Cardiac fibroblast (primary cell): ENCODE measurements around the gene DNAJC12.

ENCODE experiments used
- DNase-seq, 2 donors: peaks; one replicate each; pipeline versions ENCODE4 v3.0.0 to v3.0.0-alpha.2; 2010; ENCODE audit warnings: low read depth in 2 of 2
- H3K4me3 ChIP-seq, 2 donors: replicated peaks in 1 of 2; 1 replicate in 1 of 2; 2 replicates in 1 of 2; pipeline ENCODE4 v1.5.1; 2011; ENCODE audit warnings: low read depth in 2 of 2, low read length in 2 of 2, mild to moderate bottlenecking in 2 of 2, moderate library complexity in 1 of 2
- TF ChIP-seq, protein P1 (sequence below): IDR thresholded peaks from one replicate; pipeline ENCODE4 v1.5.1; 2011; ENCODE audit warnings: low read depth, mild to moderate bottlenecking, low read length, inconsistent platforms

DNAJC12 gene

DNA sequence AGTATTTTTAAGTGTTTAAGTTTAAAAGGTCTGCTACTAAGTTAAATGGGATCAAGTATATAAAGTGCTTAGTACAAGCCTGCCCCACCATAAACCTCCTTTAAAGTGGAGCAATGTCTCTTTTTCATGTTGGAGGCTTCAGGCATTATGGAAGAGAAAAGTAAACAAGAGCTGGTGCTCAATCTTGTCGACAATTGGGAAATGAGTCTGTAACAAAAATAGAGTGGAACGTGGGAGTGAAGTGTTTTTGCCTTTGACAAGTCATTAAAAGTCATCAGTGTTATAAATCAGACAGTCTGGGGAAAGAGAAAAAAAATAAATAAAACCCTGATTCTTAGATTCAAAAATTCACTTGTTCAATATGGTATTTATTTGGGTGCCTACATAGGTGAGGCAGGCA, 44.7 kb downstream of the DNAJC12 start:
- H3K4me3 ChIP-seq, result no peak overlapping the region
- TF ChIP-seq, protein P1, sequence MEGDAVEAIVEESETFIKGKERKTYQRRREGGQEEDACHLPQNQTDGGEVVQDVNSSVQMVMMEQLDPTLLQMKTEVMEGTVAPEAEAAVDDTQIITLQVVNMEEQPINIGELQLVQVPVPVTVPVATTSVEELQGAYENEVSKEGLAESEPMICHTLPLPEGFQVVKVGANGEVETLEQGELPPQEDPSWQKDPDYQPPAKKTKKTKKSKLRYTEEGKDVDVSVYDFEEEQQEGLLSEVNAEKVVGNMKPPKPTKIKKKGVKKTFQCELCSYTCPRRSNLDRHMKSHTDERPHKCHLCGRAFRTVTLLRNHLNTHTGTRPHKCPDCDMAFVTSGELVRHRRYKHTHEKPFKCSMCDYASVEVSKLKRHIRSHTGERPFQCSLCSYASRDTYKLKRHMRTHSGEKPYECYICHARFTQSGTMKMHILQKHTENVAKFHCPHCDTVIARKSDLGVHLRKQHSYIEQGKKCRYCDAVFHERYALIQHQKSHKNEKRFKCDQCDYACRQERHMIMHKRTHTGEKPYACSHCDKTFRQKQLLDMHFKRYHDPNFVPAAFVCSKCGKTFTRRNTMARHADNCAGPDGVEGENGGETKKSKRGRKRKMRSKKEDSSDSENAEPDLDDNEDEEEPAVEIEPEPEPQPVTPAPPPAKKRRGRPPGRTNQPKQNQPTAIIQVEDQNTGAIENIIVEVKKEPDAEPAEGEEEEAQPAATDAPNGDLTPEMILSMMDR, result no peak
- DNase-seq, result no peak

DNA sequence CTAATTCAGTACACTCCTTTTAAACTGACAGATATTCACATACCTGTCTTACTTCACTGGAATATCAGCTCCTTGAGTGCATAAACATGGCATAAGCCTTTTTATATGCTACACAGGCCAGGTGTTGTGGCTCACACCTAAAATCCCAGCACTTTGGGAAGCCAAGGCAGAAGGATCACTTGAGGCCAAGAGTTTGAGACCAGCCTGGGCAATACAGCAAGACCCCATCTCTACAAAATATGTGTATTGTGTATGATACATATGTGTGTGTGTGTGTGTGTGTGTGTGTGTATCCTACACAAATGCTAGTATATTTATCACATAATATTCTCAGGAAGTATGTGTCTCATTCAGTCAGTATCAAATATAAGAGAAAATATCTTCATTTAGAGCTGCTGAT, 45.3 kb downstream of the DNAJC12 start:
- TF ChIP-seq, protein P1, result no peak
- no peak overlapping the region for H3K4me3 ChIP-seq
- no peak for DNase-seq

DNA sequence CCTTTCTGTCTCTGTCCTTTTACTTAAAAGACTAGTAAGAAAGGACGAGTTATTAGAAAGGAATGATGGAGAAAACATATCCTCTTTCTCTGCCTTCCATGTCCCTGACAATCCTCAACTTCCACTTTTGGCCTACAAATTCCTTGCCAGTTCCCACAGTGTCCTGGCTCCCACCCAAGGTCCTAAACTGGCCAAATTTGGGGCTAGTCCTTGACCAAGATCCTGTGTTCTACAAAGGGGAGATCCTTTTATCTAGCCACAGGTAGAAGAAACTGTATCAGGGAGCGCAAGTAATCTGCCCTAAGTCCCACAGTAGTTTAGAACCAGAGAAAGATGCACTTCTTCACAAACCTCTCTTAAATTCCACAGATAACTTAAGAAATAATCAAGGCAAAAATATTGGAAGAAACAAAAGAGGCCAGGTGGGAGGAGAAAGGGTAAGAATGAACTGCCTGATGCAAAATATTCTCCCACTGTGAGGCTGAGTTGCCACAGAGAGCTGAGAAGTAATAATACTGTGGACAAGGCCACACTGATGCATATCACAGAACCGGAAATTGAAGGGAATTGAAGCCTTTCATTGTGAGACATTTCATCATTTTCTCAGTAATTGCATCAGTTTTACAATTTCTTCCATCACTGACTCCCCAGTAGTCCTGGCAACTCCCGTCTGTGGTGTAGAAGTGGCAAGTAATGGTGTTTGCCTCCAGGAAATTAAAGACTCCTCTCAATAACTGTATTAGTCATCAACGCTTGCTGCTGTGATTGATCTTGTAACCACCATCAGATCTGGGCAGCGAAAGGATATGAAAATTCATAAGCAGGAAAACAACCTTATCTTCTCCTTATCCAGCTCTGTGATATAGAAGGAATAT, 47.2 kb downstream of the DNAJC12 start:
- TF ChIP-seq, protein P1, result no peak
- DNase-seq, result peak; percentile 64 to 73
- H3K4me3 ChIP-seq, result no peak overlapping the region

DNA sequence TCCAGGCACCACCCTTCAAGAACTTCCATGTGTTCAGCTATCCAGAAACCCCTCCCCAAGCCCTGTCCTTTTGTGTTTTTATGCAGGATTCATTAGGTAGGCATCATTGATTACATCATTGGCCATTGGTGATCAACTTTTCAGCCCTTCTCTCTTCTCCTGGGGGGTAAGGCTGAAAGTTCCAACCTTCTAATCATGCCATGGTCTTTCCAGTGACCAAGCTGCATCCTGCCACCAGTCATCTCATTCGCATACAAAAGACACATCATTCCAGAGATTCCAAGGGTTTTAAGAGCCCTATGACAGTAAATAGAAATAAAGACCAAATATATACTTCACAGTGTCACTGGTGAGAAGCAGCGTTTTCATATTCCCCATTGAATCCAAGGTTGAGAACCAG, 48.2 kb downstream of the DNAJC12 start:
- DNase-seq, result peak in 1 of 2 donors; percentile 17
- no peak overlapping the region for H3K4me3 ChIP-seq
- TF ChIP-seq, protein P1, result no peak

DNA sequence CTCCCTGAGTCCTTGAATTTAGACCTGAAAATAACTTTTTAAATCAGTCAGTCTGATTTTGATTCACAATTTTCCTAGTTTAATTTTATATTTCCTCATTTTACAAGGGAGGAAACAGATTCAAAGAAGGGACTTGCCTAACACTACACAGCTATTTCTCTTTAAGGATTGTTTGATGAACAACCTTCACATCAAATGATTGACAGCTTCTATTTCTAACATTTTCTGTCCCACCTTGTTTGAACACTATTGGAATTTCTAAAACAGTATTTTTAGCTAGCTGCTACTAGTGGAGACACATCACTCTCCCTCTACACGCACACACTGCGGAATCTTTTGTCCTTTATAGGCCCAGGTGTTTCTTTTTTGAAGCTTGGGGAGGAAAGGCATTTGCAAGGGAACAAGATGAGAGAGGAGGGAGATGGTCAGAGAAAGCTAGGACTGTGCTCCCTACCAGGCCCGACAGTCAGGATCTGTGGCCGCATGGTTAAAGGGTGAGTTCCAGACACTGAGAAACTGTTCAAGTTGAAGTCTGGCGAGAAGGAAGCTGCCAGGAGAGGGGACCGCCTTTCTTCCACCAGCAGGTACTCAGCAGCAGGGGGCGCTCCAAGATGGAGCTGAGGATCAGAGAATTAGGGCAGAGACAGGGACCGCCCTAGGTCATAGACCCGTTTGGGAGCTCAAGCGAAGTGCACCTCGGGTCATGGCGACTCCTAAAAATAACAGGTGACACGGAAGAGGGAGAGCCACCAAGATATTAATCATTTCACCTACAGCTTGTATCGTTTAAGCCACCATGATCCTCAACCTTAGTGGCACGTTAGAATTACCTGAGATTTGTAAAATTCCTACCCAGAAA, 49.7 kb downstream of the DNAJC12 start:
- DNase-seq, result peak; percentile 28 to 59
- no peak overlapping the region for H3K4me3 ChIP-seq
- TF ChIP-seq, protein P1, result peak; percentile 69

DNA sequence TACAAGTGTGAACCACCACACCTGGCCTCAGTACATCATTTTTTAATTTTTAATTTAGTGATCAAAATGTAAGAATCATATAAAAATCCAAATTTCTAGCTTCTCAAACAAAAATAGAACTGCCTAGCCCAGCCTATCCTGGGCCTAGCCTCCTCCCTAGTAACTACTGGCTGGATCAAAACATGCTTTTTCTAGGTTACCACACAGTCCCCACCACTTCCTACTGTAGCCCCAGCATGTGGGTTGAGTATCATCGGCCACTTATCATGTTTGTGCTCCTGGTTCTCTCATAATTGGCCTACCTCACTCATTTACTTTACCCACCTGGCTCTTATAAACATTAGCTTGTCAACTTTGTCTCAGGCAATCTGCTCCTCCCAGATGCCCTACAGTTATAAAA, 52.9 kb downstream of the DNAJC12 start:
- no peak for DNase-seq
- TF ChIP-seq, protein P1, result no peak
- H3K4me3 ChIP-seq, result no peak overlapping the region
